Transverse colon (tissue), 4 donors: ENCODE data around the gene AS3MT.

ENCODE experiments used
- CTCF ChIP-seq, 5 experiments: fragments of 200-600 bp in 3 of 5; fragments of 450-650 bp in 2 of 5; sonication (generic) in 3 of 5; IDR thresholded peaks; 1 replicate in 2 of 5; 2 replicates in 3 of 5; pipeline ENCODE4 v1.5.1; 2016 to 2017; ENCODE audit warnings: antibody characterized with exemption in 5 of 5, inconsistent platforms in 3 of 5, mild to moderate bottlenecking in 2 of 5, moderate library complexity in 1 of 5
- EP300 ChIP-seq: sonication (generic); formaldehyde crosslinking; IDR thresholded peaks from one replicate; pipeline ENCODE4 v1.6.1; 2017; ENCODE audit warnings: antibody characterized with exemption, low read depth
- POLR2A ChIP-seq: fragments of 450-650 bp; IDR thresholded peaks from one replicate; pipeline ENCODE4 v1.6.1; 2016; ENCODE audit warnings: antibody characterized with exemption, mild to moderate bottlenecking, moderate library complexity
- POLR2AphosphoS5 ChIP-seq, 3 donors: sonication (generic); formaldehyde crosslinking; IDR thresholded peaks; one replicate each; pipeline ENCODE4 v1.6.1; 2016; ENCODE audit warnings: antibody characterized with exemption in 3 of 3

- TF ChIP-seq CTCF (IDR thresholded peaks at IDR 0.05) (no peak), POLR2A (no peak), POLR2AphosphoS5 (IDR thresholded peaks at IDR 0.05) (no peak), EP300 (no peak)
Observed at GRCh38 chr10:102888048-102888447, 18.8 kb downstream of the AS3MT start.
